GM06990 (cell line): ENCODE results near the gene ANO1.

Experiments
- DNase-seq: peaks from one replicate; pipeline ENCODE4 v3.0.0-alpha.2; 2011; ENCODE audit not compliant: insufficient read length; ENCODE audit errors: extremely low read depth
- H3K27me3 ChIP-seq: replicated peaks from 2 replicates; pipeline ENCODE4 v1.6.0; 2011; ENCODE audit warnings: low read length; ENCODE audit not compliant: control insufficient read depth, insufficient read depth
- H3K36me3 ChIP-seq: 2 replicates; pipeline ENCODE4 v1.5.1; 2011; ENCODE audit warnings: low read length; ENCODE audit not compliant: control insufficient read depth, insufficient read depth
- H3K4me3 ChIP-seq: replicated peaks from 2 replicates; pipeline ENCODE4 v1.5.1; 2011; ENCODE audit warnings: low read depth, mild to moderate bottlenecking, control low read depth, low read length
- TF ChIP-seq, protein P1 (sequence below): IDR thresholded peaks from 2 replicates; pipeline ENCODE4 v1.5.1; 2011; ENCODE audit warnings: low read length, control low read depth, mild to moderate bottlenecking, inconsistent platforms; ENCODE audit not compliant: insufficient read depth, poor library complexity, severe bottlenecking

The ANO1 gene

DNA sequence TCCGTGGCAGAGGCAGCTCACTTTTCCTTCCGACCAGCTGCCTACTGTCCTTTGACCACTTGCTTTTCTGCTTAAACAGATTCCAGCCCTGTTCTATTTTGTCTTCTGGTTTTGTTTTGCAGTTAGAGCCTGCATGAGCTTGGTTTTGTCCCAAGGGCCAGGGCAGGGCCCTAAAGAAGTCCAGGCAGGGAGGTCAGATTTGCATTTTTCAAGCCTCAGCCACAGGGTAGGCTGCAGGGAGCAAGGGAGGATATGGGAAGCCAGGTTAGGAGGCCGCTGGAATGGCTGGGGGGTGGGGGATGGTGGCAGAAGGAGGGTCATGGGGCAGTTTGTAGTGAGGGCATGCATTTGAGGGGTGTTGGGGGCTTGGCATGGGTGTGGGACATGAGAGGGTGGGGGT lies 148.1 kb downstream of the ANO1 start:
- TF ChIP-seq, protein P1, sequence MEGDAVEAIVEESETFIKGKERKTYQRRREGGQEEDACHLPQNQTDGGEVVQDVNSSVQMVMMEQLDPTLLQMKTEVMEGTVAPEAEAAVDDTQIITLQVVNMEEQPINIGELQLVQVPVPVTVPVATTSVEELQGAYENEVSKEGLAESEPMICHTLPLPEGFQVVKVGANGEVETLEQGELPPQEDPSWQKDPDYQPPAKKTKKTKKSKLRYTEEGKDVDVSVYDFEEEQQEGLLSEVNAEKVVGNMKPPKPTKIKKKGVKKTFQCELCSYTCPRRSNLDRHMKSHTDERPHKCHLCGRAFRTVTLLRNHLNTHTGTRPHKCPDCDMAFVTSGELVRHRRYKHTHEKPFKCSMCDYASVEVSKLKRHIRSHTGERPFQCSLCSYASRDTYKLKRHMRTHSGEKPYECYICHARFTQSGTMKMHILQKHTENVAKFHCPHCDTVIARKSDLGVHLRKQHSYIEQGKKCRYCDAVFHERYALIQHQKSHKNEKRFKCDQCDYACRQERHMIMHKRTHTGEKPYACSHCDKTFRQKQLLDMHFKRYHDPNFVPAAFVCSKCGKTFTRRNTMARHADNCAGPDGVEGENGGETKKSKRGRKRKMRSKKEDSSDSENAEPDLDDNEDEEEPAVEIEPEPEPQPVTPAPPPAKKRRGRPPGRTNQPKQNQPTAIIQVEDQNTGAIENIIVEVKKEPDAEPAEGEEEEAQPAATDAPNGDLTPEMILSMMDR = no peak

DNA sequence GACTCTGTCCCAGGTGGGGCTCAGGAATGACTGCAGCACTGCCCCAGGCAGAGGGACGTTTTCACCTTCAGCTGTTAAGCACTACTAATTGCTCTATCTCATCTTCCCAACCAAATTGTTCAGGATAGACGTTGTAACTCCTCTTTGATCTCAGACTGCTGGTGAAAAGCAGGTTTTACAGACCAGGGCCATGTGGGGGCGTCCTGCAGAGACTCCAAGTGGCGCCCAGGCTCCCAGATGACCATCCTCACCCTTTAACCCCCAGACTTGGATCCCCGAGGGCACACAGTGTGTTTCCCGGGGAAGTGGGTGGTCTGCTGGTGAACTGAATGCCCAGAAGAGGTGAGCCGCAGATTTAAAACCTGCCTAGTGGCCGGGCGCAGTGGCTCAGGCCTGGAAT lies 148.8 kb downstream of the ANO1 start:
- Histone ChIP-seq H3K36me3 (no peaks in the 10 kb centered on the region), H3K4me3 (no peak overlapping the region), H3K27me3 (no peaks in the 10 kb centered on the region; the same call in none of the 2 replicates)
- TF ChIP-seq, protein P1 = peak; percentile 36
- no peak for DNase-seq

More for the DNA sequence above, 148.1 kb downstream of the ANO1 start:
- DNase-seq = no peak
- Histone ChIP-seq H3K4me3 (no peak overlapping the region), H3K36me3 (no peaks in the 10 kb centered on the region), H3K27me3 (no peaks in the 10 kb centered on the region; the same call in none of the 2 replicates)

DNA sequence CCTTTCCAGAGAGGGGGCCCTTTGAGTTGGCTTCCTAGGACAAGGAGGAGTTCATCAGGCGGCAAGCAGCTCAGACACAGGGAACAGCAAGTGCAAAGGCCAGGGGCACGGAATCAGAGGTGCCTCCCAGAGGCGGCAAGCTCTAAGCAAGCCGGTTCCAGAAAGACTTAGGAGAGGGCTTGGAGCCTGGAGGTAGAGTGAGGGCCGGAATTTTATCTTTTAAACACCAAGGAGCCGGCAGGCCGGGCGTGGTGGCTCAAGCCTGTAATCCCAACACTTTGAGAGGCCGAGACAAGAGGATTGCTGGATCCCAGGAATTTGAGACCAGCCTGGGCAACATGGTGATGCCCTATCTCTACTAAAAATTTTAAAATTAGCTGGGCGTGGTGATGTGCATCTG lies 151.6 kb downstream of the ANO1 start:
- no peak overlapping the region for H3K4me3 ChIP-seq
- no peaks in the 10 kb centered on the region; the same call in 1 of the 2 replicates for H3K27me3 ChIP-seq
- DNase-seq = no peak
- no peaks in the 10 kb centered on the region for H3K36me3 ChIP-seq
- TF ChIP-seq, protein P1 = no peak

DNA sequence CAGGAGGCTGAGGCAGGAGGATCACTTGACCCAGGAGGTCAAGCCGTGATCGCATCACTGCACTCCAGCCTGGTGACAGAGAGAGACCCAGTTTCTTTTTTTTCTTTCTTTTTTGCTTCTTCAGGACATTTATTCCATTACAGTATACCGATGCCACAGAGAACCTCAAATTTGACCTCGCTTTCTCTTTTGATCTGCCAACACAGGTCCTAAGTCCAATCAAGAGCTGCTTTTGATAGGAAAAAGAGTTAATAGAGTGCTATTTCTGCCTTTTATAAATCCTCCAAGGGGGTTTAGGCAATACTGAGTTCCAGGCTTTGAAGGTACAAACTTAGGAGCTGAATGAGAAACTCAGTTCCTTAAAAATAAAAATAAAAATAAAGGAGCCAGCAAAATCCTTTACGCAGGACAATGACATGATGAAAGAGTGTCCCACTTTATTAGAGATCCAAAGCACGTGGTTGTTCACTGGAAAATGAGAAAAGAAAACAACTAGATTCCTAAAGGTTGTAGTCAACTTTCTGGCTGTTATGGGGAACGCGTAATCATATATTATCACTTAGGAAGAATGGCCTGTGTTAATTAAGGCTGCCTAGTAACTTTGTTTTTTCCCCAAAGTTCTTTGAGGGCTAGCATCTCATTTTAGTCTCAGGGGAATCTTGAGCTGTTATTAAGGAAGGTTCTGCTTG lies 152.2 kb downstream of the ANO1 start:
- no peaks in the 10 kb centered on the region; the same call in 1 of the 2 replicates for H3K27me3 ChIP-seq
- DNase-seq = no peak
- H3K36me3 ChIP-seq = no peaks in the 10 kb centered on the region
- no peak overlapping the region for H3K4me3 ChIP-seq
- TF ChIP-seq, protein P1 = no peak

DNA sequence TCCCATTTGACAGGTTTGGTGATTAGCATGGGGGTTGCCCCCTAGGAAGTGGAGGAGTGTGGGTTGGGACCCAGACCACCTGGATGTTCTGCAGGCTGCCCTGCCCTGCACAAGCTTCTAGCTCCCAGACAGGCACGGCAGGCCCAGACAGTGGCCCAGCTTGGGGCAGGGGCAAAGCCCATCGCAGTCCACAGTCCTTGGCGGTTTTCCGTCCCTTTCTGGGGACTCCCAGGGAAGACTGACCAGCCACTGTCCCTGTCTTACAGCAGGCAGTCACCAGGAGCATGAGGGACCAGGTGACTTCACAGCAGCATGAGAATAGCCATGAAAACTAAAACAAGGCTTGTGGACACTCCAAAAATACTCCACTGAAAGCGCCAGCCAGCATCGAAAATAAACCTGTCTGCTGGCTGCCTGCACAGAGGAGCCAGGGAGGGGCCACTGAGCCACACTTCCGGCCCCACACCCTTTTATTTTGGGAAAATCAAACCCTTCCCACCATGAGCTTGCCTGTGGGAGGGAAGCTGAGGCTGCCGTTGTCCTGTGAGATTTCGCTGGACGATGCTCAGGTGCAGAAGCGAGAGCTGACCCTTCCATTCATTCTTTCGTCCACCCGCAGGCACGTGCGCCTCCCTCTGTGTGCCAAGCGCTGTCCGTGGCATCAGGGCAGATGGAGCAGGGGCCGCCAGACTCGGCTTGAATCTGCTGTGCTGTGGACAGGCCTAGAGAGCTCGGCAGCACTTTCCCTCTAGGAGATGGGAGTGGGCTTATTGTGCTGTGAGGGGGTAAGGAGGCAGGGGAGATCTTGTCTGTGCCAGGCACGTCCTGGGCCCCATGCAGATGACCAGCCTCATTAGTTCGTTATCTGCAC lies 153.0 kb downstream of the ANO1 start:
- no peaks in the 10 kb centered on the region; the same call in 1 of the 2 replicates for H3K27me3 ChIP-seq
- DNase-seq = no peak
- TF ChIP-seq, protein P1 = no peak
- H3K4me3 ChIP-seq = no peak overlapping the region
- H3K36me3 ChIP-seq = no peaks in the 10 kb centered on the region
